Stimulated activated CD4-positive, alpha-beta T cell treated with anti-CD3 and anti-CD28 coated beads, Interleukin-12 subunit alpha, Interleukin-12 subunit beta, amount 100 ng/mL, for 4 hours (primary cell): ENCODE results near the gene RFX5.
"Not testable (repeated sequence)": the region's sequence is repeated elsewhere in the genome, so short reads cannot be mapped to it uniquely, and the experiment has no call there.

ENCODE experiments used
- DNase-seq: peaks from one replicate; pipeline ENCODE4 v3.0.0-alpha.2; 2020

RFX5 gene

GRCh38 chr1:151346769-151347522 is at the start of gene RFX5:
TSS of gene RFX5 (minus strand) at chr1:151347252. CDS start at chr1:151346320, 932 bp downstream.
- DNase-seq = peak; percentile 81

GRCh38 chr1:151396265-151396664 is 49.2 kb upstream of the RFX5 start:
- DNase-seq = not testable (repeated sequence)

DNA sequence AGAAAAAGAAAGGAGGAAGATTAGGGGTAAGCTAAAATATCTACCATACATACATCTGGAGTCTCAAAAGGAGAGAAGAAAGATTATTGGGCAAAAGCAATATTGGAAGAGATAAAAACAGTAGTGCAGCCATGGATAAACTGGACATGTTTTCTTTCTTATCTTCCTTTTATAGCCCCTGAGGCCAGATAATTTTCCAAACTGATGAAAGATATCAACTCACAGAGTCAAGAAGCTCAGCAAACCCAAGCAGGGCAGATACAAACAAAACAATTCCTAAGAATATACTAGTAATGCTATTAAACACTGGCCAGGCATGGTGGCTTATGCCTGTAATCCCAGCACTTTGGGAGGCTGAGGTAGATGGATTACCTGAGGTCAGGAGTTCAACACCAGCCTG is 46.5 kb upstream of the RFX5 start:
- no peak for DNase-seq

GRCh38 chr1:151391079-151391563 is 44.1 kb upstream of the RFX5 start:
- no peak for DNase-seq

GRCh38 chr1:151390221-151391078 is 43.4 kb upstream of the RFX5 start:
- DNase-seq = not testable (repeated sequence)

DNA sequence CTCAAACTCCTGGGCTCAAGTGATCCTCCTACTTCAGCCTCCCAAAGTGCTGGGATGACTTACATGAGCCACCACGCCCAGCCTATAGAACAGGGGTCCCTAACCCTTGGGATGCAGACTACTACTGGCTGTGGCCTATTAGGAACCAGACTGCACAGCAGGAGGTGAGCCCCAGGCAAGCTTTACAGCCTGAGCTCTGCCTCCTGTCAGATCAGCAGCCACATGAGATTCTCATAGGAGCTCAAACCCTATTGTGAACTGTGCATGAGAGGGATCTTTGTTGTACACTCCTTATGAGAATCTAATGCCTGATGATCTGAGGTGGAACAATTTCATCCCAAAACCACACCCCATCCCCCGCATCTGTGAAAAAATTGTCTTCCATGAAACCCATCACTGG is 39.0 kb upstream of the RFX5 start:
- no peak for DNase-seq

GRCh38 chr1:151384584-151384983 is 37.5 kb upstream of the RFX5 start:
- DNase-seq = no peak

GRCh38 chr1:151377150-151377884 is 30.3 kb upstream of the RFX5 start:
- no peak for DNase-seq

GRCh38 chr1:151373196-151373595 is 26.1 kb upstream of the RFX5 start:
- DNase-seq = no peak

- no peak for DNase-seq
Observed at GRCh38 chr1:151372058-151372934, 25.2 kb upstream of the RFX5 start, which contains the start of gene SELENBP1. TSS of gene SELENBP1 (minus strand) at chr1:151372705. CDS start at chr1:151372641, 64 bp downstream.

DNA sequence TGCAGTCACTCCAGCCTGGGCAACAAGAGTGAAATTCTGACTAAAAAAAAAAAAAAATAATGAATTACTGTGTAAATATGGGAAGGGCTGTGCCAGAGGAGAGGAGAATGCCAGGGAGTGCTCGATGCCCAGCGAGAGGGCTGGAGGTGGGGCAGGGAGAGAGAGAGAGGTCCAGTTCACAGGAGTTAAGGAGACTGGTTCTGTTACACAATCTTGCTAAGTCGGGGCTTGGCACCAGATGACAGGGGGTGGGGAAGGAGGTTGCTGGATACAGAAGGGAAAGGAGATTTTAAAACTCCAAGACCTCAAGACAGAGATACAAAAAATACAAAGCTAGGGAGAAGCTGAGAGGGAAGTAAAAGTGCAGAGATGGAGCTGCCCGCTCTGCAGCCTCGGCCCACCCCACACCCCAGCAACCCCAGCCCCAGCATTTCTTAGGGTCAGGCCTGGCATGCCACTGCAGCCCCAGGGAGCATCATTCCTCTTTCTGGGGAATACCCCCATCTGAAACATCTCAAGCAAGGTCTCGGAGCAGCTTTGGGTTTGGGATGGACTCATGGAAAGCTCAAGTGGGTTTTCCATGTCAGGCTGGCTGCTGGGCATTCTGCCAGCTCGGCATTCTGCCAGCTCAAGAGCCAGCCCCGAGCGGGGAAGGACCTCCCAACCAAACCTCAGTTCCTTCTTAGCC is 24.5 kb upstream of the RFX5 start:
- no peak for DNase-seq

- no peak for DNase-seq
Observed at GRCh38 chr1:151370211-151370911, 23.3 kb upstream of the RFX5 start.

- DNase-seq = no peak
Observed at GRCh38 chr1:151369621-151370048, 22.6 kb upstream of the RFX5 start.

DNA sequence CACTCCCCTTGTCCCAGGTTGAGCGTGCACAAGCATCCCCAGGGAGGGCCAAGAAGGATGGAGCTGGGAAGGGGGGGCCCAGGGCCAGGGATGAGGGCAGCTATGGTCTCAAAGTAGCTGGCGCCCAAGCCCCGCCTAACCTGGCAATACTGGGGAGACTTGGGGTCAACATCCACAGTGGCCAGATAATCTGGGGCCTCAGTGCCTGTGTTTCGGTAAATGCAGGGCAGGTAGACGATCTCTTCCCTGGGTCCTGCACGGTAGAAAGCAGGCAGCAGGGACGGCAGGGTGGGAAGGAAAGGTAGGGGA is 22.2 kb upstream of the RFX5 start:
- DNase-seq = no peak

GRCh38 chr1:151368393-151369301 is 21.6 kb upstream of the RFX5 start:
- DNase-seq = no peak

GRCh38 chr1:151367658-151368392 is 20.8 kb upstream of the RFX5 start:
- no peak for DNase-seq

DNA sequence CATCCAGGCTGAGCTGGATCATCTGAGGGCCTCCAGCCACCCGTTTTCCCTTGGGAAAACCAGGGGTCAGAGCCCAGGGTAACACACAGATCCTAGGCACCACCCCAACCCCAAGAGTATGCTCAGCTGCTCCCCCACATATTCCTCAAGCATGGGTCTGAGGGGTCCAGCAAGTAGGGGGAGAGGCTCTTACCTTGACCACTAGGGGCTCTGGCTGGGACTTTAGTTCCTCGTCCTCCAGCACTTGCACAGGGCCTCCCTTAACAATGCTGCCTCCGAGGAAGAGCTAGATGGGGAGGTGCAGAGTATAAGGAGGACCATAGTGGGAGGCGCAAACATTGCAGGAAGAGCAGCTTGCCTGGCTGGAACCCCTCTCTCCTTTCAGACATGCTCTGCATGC is 17.9 kb upstream of the RFX5 start:
- no peak for DNase-seq

DNA sequence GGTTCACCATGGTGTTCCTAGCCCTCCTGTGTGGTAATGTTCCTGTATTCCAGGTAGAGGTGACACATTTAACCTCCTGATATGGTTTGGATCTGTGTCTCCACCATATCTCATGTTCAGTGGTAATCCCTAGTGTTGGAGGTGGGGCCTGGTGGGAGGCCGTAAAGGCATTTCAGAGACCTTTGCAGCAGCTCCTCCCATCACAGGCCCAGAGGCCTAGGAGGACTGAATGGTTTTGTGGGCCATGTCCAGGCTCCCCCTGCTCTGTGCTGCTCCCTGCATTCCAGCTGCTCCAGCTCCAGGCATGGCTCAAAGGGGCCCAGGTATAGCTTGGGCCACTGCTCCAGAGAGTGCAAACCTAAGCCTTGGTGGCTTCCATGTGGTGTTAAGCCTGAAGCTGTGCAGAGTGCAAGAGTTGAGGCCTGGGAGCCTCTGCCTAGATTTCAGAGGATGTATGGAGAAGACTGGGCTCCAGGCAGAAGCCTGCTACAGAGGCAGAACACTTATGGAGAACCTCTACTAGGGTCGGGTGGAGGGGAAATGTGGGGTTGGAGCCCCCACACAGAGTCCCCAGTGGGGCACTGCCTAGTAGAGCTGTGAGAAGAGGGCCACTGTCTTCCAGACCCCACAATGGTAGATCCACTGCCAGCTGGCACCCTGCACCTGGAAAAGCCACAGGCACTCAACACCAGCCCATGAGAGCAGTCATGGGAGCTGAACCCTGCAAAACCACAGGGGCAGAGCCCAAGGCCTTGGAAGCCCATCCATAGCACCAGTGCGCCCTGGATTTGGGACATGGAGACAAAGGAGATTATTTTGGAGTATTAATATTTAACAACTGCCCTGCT is 15.5 kb upstream of the RFX5 start:
- no peak for DNase-seq
